GM18951 (cell line): ENCODE measurements around the gene UNC5B.

Experiments
- POLR2A ChIP-seq: IDR thresholded peaks from 4 replicates; pipeline ENCODE4 v1.6.1; 2011; ENCODE audit warnings: mild to moderate bottlenecking; ENCODE audit not compliant: insufficient read length, insufficient read depth; ENCODE audit errors: extremely low read depth
- in situ Hi-C: fragments of 300-500 bp; cut with MboI; formaldehyde crosslinking; loops from one replicate; pipeline ENCODE4 v1.12.0; 2022; ENCODE audit warnings: low sequenced_read_pairs, mixed read lengths, inconsistent platforms; ENCODE audit not compliant: unreplicated experiment

Gene UNC5B

GRCh38 chr10:71279590-71280170 is 67.3 kb downstream of the UNC5B start:
- no peak for TF ChIP-seq POLR2A
- in situ Hi-C loops = no loop called here

GRCh38 chr10:71280216-71280615 is 67.8 kb downstream of the UNC5B start:
- no peak for TF ChIP-seq POLR2A
- in situ Hi-C loops = no loop called here

DNA sequence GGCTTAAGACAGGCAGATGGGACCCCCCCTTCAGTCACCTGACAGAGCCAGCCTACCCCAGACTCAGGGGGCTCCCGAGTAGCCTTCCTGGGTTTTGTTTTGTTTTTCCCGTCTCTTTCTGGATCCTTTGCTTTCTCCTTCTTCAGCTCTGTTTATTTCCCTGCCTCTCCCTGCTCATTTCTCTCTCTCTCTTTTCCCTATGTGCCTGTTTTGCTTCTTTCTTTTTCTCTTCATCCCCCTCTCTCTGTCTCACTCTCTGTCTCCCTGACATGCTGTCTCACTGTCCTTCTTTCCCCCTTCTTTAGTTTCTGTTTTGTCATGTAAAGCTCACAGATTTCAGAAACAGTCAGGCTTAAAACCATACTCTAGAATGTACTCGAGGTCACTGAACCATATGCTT is 68.5 kb downstream of the UNC5B start:
- TF ChIP-seq POLR2A = no peak
- in situ Hi-C loops = no loop called here

DNA sequence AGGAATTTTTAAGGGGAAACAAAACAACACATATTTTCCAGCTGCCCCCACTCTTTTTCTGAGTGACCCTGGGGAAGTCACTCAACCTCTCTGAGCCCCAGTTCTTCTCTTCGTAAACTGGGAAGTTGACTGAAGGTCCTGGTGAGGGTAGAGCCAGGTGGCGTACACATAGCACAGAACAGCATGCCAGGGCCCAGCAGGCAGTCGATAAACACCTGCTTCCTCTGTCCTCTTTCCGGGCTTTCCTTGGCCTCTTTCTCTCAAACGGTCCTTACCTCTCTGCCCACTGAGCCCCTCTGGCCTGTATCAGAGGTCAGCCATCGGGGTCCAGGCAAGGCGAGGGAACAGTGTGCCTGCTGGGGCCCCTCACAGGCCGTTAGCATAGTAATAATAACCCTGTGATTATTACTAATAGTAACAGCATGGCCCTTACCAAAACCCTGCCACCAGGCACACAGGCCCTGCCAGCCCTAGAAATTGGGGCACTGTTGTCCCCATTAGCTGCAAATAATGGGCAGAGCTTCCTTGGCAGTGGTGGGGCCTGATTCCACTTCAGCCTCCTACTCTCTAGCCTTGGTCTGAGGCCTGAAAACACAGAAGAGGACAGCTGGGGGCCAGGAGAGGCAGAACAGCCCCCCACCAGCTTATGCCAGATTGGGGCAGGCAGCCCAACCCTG is 69.4 kb downstream of the UNC5B start:
- TF ChIP-seq POLR2A = no peak
- in situ Hi-C loops = no loop called here

GRCh38 chr10:71282323-71282680 is 69.9 kb downstream of the UNC5B start:
- in situ Hi-C loops = no loop called here
- no peak for TF ChIP-seq POLR2A

- TF ChIP-seq POLR2A = no peak
- in situ Hi-C loops = no loop called here
Observed at GRCh38 chr10:71283410-71283809, 71.0 kb downstream of the UNC5B start.

DNA sequence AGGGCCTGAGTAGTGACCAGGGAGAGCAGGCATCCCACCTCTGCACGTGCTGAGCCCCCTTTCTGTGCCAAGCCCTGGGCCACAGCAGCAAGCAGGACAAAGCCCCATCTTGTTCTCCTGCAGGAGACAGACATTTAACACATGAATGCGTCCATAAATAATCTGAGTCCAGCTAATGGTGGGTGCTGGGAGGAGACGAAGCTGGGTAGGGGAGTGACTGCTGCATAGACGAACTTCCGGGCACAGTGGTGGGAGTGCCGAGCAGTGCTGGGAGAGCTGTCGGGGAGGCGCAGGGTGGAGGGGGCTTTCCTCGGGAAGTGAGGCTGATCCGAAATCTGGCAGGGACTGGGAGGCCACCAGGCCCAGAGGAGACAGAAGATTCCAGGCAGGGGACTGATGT is 71.5 kb downstream of the UNC5B start:
- in situ Hi-C loops = no loop called here
- no peak for TF ChIP-seq POLR2A

GRCh38 chr10:71284544-71285179 is 72.3 kb downstream of the UNC5B start:
- TF ChIP-seq POLR2A = no peak
- in situ Hi-C loops = no loop called here

DNA sequence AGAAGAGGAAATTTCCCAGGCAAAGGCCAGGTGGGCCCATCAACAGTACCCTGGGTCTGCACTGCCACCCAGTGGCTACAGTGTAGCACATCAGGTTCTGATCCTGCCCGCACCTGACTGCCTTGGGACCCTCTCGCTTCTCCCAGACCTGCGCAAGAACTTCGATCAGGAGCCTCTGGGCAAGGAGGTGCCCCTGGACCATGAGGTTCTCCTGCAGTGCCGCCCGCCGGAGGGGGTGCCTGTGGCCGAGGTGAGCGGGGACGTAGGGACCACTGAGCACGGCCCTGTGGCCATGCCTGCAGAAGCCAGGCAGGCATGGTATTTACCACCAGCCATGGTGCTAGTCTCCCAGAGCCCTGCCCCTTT is 72.8 kb downstream of the UNC5B start:
- TF ChIP-seq POLR2A = no peak
- in situ Hi-C loops = no loop called here

- in situ Hi-C loops = no loop called here
- no peak for TF ChIP-seq POLR2A
Observed at GRCh38 chr10:71285986-71286385, 73.6 kb downstream of the UNC5B start.

GRCh38 chr10:71286521-71287294 is 74.3 kb downstream of the UNC5B start:
- no peak for TF ChIP-seq POLR2A
- in situ Hi-C loops = no loop called here

DNA sequence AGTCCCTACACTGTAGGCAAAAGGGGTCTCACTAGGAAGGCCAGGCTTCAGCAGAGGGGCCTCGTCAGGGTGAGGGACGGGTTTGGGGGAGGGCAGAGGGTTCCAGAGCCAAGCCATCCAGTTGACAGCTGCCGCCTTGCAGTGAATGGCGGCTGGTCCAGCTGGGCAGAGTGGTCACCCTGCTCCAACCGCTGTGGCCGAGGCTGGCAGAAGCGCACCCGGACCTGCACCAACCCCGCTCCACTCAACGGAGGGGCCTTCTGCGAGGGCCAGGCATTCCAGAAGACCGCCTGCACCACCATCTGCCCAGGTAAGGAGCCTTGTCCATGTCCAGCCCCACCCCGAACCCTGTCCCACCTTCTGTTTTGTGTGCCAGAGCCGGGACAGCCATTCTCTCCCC is 75.1 kb downstream of the UNC5B start:
- in situ Hi-C loops = no loop called here

DNA sequence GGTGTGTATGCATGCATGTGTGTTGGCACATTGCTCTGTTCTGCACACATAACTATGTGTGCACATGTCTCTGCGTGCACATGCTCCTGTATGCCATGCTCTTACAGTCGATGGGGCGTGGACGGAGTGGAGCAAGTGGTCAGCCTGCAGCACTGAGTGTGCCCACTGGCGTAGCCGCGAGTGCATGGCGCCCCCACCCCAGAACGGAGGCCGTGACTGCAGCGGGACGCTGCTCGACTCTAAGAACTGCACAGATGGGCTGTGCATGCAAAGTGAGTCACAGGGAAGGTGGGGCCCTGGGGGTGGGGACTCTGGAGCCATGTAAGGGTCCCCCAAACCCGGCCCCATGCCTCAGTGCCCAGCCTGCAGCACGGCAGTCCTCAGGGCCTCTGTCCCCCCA is 76.1 kb downstream of the UNC5B start:
- TF ChIP-seq POLR2A = no peak
- in situ Hi-C loops = no loop called here

More for the DNA sequence above, 75.1 kb downstream of the UNC5B start:
- no peak for TF ChIP-seq POLR2A
